ACC112 (cell line): Measurements from ENCODE around the gene PUS7L.

ENCODE experiments used
- H2AFZ ChIP-seq: fragments of 200-600 bp; sonication (generic); one replicate; pipeline ENCODE4 v1.6.0; 2017; ENCODE audit warnings: antibody characterized with exemption, low read length; ENCODE audit not compliant: unreplicated experiment
- H3K27ac ChIP-seq: fragments of 200-600 bp; sonication (generic); 2 replicates; pipeline ENCODE4 v1.5.1; 2014; ENCODE audit warnings: low read depth, mild to moderate bottlenecking, antibody characterized with exemption, low read length, moderate library complexity
- H3K27me3 ChIP-seq: fragments of 200-600 bp; sonication (generic); 2 replicates; pipeline ENCODE4 v1.6.1; 2014; ENCODE audit warnings: mild to moderate bottlenecking, antibody characterized with exemption, low read length, moderate library complexity, mixed read lengths; ENCODE audit not compliant: insufficient read depth
- H3K36me3 ChIP-seq: fragments of 200-600 bp; sonication (generic); 2 replicates; pipeline ENCODE4 v1.6.1; 2016; ENCODE audit warnings: mild to moderate bottlenecking, antibody characterized with exemption, low read length, moderate library complexity, mixed read lengths; ENCODE audit not compliant: insufficient read depth
- H3K4me1 ChIP-seq: fragments of 200-600 bp; sonication (generic); one replicate; pipeline ENCODE4 v1.6.1; 2016; ENCODE audit warnings: low read length, mixed read lengths; ENCODE audit not compliant: insufficient read depth, unreplicated experiment, control insufficient read depth
- H3K4me3 ChIP-seq: fragments of 200-600 bp; sonication (generic); 2 replicates; pipeline ENCODE4 v1.5.1; 2014; ENCODE audit warnings: mild to moderate bottlenecking, low read depth, low read length
- H3K79me2 ChIP-seq: fragments of 200-600 bp; sonication (generic); one replicate; pipeline ENCODE4 v1.6.0; 2016; ENCODE audit warnings: low read length; ENCODE audit not compliant: control insufficient read depth, unreplicated experiment, insufficient read depth

The PUS7L gene

DNA sequence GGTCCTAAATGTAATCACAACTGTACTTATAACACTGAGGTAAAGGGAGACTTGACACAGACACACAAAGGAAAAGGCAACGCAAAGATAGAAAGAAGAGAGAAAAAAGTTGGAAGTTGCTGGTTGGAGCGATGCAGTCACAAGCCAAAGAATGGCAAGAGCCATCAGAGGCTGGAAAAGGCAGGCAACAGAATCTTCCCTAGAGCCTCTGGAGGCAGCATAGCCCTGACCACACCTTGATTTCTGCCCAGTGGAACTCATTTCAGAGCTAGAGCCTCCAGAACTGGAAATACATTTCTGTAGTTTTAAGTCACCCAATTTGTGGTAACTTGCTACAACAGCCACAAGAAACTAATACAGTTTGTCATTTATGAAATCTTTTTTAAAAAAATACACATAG lies 89.2 kb downstream of the PUS7L start:
- Histone ChIP-seq H3K27me3 (no peaks in the 10 kb centered on the region; the same call in 1 of the 2 replicates), H3K4me3 (no peak overlapping the region), H3K36me3 (no peaks in the 10 kb centered on the region), H3K27ac (no peak overlapping the region), H3K4me1 (no peaks in the 10 kb centered on the region), H3K79me2 (no peaks in the 10 kb centered on the region), H2AFZ (no peak overlapping the region)
